Measurements from ENCODE around the gene MAP1A.

MAP1A gene

DNA sequence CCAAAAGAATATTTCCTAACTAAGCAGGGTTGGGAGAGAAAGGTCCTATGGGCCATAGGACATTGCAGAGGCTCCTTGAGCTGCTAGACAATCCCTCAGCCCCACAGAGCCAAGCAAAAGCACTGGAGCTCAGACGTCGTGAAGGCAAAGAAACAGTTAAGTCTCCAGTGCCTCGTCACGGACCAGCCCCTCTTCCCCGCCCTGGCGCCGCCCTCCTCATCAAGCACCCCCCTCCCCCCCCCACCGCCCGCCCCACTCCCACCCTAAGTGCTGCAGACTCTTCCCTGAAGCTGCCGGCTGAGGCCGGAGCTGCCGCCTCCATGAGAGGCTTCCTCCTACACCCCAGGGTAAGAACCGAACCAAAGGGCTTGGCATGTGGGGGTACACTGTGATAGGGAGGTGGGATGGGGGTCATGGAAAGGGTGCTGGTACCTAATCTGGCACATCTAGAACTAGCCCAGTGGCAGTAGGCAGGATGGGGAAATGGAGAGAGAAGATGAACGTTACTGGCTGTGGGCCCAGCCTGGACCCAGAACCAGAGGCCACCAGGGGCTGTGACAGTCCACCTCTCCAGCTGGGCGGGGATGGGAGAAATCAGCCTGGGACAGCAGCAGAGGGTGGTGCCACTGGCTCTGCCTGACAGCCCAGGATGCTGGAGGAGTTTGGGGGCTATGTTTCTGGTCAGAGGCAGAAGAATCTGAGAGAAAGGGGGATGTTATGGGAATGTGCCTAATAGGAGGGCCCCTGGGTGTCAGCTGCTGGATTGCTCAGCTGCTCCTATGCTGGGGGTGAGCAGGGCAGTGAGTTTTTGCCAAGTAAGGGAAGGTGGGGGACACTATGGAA is at the start of gene MAP1A:
TSS of gene MAP1A (plus strand) at position 255 of the 843 bp plus-strand sequence. CDS start 3,866 bp downstream, outside the sequence.
- peak; percentile 26 for DNase-seq

- no peak for DNase-seq
Measured at GRCh38 chr15:43469867-43470266, 47.5 kb upstream of the MAP1A start.

DNA sequence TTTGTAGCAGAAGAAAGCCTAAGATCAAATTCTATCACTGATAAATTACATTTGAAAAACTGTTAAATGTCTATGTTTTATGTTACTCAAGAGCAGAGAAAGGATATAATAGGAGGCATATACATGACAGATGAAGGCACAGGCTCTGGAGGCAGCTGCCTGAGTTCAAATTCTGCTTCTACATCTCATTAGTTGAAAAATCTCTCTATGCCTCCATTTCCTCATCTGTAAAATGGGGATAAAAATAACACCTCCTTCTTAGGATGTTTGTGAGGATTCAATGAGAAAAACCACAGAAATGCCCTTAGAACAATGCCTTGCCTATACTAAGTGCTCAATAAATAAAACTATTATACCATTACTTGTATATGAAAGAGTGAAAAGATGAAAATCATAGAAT is 45.4 kb upstream of the MAP1A start:
- DNase-seq: no peak

GRCh38 chr15:43473885-43474284 is 43.5 kb upstream of the MAP1A start:
- DNase-seq: no peak

- no peak for DNase-seq
Measured at GRCh38 chr15:43483297-43484128, 33.9 kb upstream of the MAP1A start.

GRCh38 chr15:43484455-43484854 is 33.0 kb upstream of the MAP1A start:
- DNase-seq: no peak

DNA sequence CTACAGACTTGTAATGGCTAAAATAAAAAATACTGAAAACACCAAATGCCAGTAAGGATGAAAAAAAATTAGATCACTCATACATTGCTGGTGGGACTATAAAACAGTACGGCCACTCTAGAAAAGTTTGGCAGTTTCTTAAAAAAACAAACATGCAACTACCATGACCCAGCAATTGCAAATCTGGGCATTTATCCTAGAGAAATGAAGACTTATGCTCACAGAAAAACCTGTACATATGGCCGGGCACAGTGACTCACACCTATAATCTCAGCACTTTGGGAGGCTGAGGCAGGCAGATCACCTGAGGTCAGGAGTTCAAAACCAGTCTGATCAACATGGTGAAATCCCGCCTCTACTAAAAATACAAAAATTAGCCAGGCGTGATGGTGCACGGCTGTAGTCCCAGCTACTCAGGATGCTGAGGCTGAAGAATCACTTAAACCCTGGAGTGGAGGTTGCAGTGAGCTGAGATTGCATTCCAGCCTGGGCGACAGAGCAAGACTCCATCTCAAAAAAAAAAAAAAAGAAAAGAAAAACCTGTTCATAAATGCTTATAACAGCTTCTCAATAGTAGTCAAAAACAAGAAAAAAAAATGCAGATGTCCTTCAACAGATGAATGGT is 30.0 kb upstream of the MAP1A start:
- no peak for DNase-seq

GRCh38 chr15:43488790-43489189 is 28.6 kb upstream of the MAP1A start:
- no peak for DNase-seq

- DNase-seq: no peak
Measured at GRCh38 chr15:43489191-43489590, 28.2 kb upstream of the MAP1A start.

GRCh38 chr15:43492266-43492665 is 25.1 kb upstream of the MAP1A start:
- no peak for DNase-seq

DNA sequence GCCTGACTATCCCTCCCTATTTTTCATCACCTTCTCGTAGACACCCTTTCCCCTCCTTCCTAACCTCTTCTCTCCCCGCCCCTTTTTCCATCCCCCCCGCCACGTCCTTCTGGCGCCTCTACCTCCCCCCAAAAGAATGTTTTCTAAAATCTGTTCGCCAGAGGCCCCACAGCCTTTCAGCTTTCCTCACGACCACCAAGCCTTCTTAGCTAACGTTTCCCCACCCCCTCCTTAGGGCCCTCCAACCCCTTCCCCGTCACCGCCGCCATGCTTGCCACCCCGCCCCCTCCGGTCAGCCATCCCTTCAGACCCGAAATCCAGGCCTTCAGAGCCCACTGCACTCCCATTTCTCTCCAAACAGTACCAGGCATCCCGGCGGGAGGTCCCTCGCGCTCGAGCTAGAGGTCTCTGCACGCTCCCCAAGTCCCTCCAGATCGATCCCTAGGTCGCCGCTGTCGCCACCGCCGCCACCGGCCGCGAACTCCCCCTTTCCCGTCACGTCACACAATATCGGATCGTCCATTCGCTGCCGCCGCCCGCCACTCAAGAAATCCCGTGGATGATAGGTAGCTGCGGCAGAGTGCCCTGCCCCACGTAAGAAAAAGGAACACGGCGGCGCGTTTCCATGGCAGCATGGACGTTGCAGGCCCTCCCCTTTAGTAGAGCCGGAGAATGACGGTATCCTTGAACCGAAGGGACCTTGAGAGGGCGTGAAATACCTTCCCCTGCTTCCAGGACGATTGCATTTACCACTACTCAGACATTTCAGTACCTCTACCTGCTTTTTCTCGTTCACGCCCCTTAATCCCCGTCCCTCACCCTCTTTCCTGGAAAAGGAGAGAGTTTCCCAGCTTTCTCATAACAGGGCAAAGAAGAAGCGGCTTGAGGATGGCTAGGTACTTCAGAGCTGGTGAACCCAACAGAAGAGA is 24.5 kb upstream of the MAP1A start, which contains the start of gene TP53BP1:
TSS of gene TP53BP1 (minus strand) at position 484 of the 929 bp plus-strand sequence. CDS start at position 371, 113 bp downstream.
- DNase-seq: peak; percentile 89

DNA sequence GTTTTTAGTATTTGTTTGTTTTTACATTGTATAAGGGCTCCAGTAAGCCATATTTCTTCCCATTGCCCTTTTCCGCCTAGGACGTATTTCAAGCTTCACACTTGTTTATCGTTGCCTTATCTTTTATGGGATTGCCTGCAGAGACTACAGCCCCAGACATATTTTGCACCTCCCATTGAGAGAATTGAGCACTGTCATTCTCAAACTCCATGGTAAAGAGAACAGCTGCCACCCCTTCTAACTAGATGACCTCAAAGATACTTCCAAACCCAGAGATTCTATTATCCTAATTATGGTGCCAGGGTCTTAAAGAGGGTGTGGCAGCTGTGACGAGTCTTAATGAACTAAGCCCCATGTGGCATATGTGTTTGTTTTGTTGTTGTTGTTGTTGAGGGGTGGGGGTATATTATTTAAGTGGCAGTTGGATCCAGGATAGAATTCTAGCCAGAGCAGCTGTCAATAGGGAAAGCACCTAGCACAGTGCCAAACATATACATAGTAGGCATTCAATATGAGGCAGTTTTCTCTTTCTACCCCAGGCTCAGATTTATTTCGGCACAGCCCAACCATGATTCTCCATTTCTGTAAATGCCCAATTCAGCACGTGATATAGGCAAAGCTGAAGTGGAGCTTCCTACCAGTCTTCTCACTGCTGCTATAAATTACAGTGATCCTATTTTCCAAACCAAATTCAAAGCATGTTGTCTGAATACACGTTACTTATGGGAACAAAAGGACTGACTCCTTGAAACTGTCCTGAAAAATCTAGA is 23.5 kb upstream of the MAP1A start:
- no peak for DNase-seq

DNA sequence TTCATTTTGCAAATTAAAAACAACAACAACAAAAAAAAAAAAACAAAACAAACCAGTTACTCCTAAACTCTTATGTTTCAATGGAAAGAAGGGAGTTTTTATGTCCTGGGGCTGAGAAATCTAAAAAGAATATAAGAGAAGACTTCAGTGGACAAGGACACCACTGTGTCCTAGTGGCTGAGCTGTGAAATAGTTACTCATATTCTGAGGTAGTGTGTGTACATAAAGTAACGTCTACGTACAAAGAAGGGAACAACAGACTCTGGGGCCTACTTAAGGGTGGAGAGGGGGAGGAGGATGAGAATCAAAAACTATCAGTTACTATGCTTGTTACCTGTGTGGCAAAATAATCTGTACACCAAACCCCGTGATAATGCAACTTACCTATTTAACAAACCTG is 18.4 kb upstream of the MAP1A start:
- no peak for DNase-seq

- no peak for DNase-seq
Measured at GRCh38 chr15:43499635-43500034, 17.8 kb upstream of the MAP1A start.

DNA sequence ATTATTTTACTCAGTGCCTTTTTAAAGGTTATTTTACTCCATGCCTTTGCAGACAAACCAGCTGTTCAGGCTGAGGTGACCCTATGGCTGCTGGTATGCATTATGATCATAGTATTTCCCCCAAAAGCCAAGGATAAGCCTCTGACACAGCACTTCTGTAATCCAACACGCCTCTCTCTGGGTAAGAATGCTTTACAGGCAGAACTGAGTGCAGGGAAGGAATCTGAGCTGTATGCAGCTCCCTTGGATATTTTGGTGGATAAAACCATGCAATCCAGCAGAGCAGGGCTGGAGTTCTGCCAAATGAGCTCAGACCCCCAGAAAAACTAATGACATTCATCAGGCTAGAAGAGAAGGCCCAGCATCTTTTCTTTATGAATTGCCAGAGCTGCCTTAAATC is 11.7 kb upstream of the MAP1A start:
- no peak for DNase-seq

- DNase-seq: no peak
Measured at GRCh38 chr15:43508421-43508820, 9.0 kb upstream of the MAP1A start.

GRCh38 chr15:43508991-43509659 is 8.3 kb upstream of the MAP1A start:
- peak; percentile 42 for DNase-seq

- no peak for DNase-seq
Measured at GRCh38 chr15:43509660-43510199, 7.7 kb upstream of the MAP1A start.

DNA sequence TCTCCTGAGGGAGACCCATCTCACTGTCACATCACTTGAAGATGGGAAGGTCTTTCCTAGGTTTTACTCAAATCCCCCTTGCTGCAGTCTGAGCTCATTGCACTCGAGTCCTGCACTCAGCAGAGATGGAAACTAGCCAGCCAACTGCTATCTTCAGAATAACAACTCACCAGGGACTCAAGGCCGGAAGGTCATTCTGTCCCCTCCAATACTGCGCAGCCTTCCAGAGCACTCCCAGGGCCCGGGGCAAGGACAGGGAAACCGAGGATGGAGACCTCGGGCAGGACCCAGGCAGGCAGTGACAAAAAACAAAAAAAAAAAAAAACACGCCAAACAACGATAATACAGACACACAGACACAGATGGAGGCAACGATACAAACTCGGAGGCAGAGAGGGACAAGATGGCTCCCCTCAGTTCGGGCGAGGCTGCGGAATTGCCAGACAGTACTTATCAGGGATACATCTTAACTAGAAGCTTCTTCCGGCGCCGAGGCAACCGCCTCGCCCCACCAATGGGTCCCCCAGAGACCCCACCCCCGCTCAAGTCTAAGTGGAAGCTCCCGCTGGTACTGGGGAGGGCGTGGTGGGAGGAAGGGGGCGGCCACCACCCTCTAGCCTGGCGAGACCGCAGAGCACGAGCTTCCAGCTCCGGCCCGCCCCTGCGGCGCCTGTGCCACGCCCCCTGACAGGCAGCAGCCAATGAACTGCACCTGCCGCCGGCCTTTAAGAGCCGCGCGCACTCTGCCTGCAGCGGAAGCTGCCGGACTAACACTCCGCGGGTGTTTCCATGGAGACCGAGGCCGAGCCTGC is 7.0 kb upstream of the MAP1A start:
- DNase-seq: peak; percentile 95

All from NCI-H1105 treated with DMSO at 0.1 percent for 48 hours (cell line).